ENCODE results near the gene WDR18.

The WDR18 gene

GRCh38 chr19:1042689-1043511 lies 58.8 kb downstream of the WDR18 start:
- no peak for DNase-seq (ENCODE audit: low spot score)
